Lung (tissue), 16 donors: ENCODE results near the gene ARHGEF9. TPM values are rescaled to one million over a fixed set of nuclear protein-coding genes. Genes with fewer than 3 reads are reported as not detected.
A peak's percentile ranks its signal among the peaks of the same experiment; 100 is the strongest.
"Not testable (repeated sequence)": the region's sequence is repeated elsewhere in the genome, so short reads cannot be mapped to it uniquely, and the experiment has no call there.

Experiments used
- ATAC-seq: fragments of 200-7000 bp; cut with Tn5 transposase; one replicate; pipeline ENCODE4 v1.9.1; 2020; ENCODE audit warnings: moderate number of reproducible peaks; ENCODE audit not compliant: insufficient read depth, low FRiP score
- DNase-seq, 3 donors: peaks; one replicate each; pipeline ENCODE4 v3.0.0-alpha.2; 2013 to 2017
- H3K27ac ChIP-seq, 2 donors: one replicate each; pipeline ENCODE4 v1.5.1; 2013; ENCODE audit warnings: mild to moderate bottlenecking in 2 of 2, moderate library complexity in 2 of 2, control low read depth in 1 of 2, inconsistent platforms in 1 of 2, low read depth in 1 of 2, low read length in 1 of 2
- H3K27me3 ChIP-seq, 3 donors: one replicate each; pipeline ENCODE4 v1.5.1; 2013; ENCODE audit warnings: low read length in 2 of 3; ENCODE audit not compliant: control insufficient read depth in 3 of 3, insufficient read depth in 3 of 3
- H3K36me3 ChIP-seq, 4 donors: one replicate each; pipeline ENCODE4 v1.5.1; 2013; ENCODE audit warnings: low read length in 4 of 4, mild to moderate bottlenecking in 1 of 4, moderate library complexity in 1 of 4; ENCODE audit not compliant: control insufficient read depth in 4 of 4, insufficient read depth in 4 of 4
- H3K4me1 ChIP-seq, 5 donors: one replicate each; pipeline ENCODE4 v1.5.1; 2013; ENCODE audit warnings: low read length in 5 of 5, mild to moderate bottlenecking in 2 of 5, moderate library complexity in 1 of 5; ENCODE audit not compliant: control insufficient read depth in 5 of 5, insufficient read depth in 5 of 5
- H3K4me3 ChIP-seq: one replicate; pipeline ENCODE4 v1.5.1; 2013; ENCODE audit warnings: mild to moderate bottlenecking, control low read depth, moderate library complexity
- H3K9ac ChIP-seq, 2 donors: one replicate each; pipeline ENCODE4 v1.5.1; 2013; ENCODE audit warnings: low read length in 2 of 2, control low read depth in 1 of 2; ENCODE audit not compliant: insufficient read depth in 1 of 2
- H3K9me3 ChIP-seq, 4 donors: one replicate each; pipeline ENCODE4 v1.5.1; 2013; ENCODE audit warnings: low read length in 3 of 4, mild to moderate bottlenecking in 1 of 4, moderate library complexity in 1 of 4; ENCODE audit not compliant: control insufficient read depth in 4 of 4, insufficient read depth in 3 of 4
- CTCF ChIP-seq: IDR thresholded peaks from 2 replicates; pipeline ENCODE4 v1.5.1; 2012; ENCODE audit warnings: mild to moderate bottlenecking; ENCODE audit errors: control extremely low read depth, extremely low read depth
- WGBS, 2 donors: extraction: QIAGEN DNeasy Blood & Tissue Kit; methylation state at CpG; one replicate each; pipeline ENCODE4 v1.1.7; 2013; 5-methylcytosine and 5-hydroxymethylcytosine counted together
- long read RNA-seq, 5 donors: transcript quantifications; one replicate each; lab custom pipeline, GENCODE V29; 2026
- polyA plus RNA-seq, 2 donors: library from polyadenylated mRNA; stranded (reverse); fragments of 200-250 nt; gene quantifications; one replicate each; pipeline ENCODE4 v1.2.1, GENCODE V29; 2013
- total RNA-seq, 2 donors: library from RNA; depleted of rRNA in 1 of 2; stranded (reverse); fragments of >200 nt in 1 of 2; gene quantifications; one replicate each; pipeline ENCODE4 v1.2.1, GENCODE V29; 2014 to 2021
- donor health status: control.
- donor health status: control.
- donor health status: Bipolar disorder and iron deficiency.
- donor health status: healthy.
- donor health status: DM: yes; HTN: yes; CAD: no.

Gene ARHGEF9
- total RNA-seq (10 to 100 TPM; 25.2 to 25.5 TPM), polyA plus RNA-seq (10 to 100 TPM in 1 of 2 donors, 1 to 10 TPM in 1; 5.8 to 11.8 TPM)
- long read RNA-seq, donor 1, partial matches to known transcripts, result 0 of 2 reads
- long read RNA-seq, donor 1, other reads (novel, unspliced or antisense), result 0 of 2 reads
- long read RNA-seq, donor 2, result 0 reads
- long read RNA-seq, donor 3, partial matches to known transcripts, result 0 of 3 reads
- long read RNA-seq, donor 3, other reads (novel, unspliced or antisense), result 0 of 3 reads
- long read RNA-seq, donor 4, partial matches to known transcripts, result 22 of 23 reads
- long read RNA-seq, donor 4, other reads (novel, unspliced or antisense), result 0 of 23 reads
- long read RNA-seq, donor 5, partial matches to known transcripts, result 0 of 1 reads
- long read RNA-seq, donor 5, other reads (novel, unspliced or antisense), result 0 of 1 reads

GRCh38 chrX:63784902-63785707 is at the start of gene ARHGEF9:
Gene ARHGEF9, minus strand, starts transcription at chrX:63785214. Its CDS starts 69 bp downstream, at chrX:63785145.
- no peak within 1 kb of the TSS for H3K4me3 ChIP-seq
- H3K27me3 ChIP-seq, result no peaks in the 10 kb centered on the region
- H3K9ac ChIP-seq, result peak within 1 kb of the TSS; percentile 65 to 66
- peaks cover 0 to 5% (median 0%) of the 10 kb centered on the region in 5 donors for H3K4me1 ChIP-seq
- TF ChIP-seq CTCF, result no peak
- WGBS, 2 donors, result 0 to 27% methylated on average over 17 to 30 of the region's 30 CpGs
- no peaks in the 10 kb centered on the region for H3K9me3 ChIP-seq
- DNase-seq (peak; percentile 84 to 88 (median 85)), ATAC-seq (no peak)
- no peak within 1 kb of the TSS for H3K27ac ChIP-seq
- H3K36me3 ChIP-seq, result no peaks in the 10 kb centered on the region

GRCh38 chrX:63825446-63825845 is 40.4 kb upstream of the ARHGEF9 start:
- 93 to 98% methylated on average over 11 to 23 of the region's 23 CpGs for WGBS, 2 donors
- not testable (repeated sequence) for H3K36me3 ChIP-seq, H3K4me3 ChIP-seq, H3K27ac ChIP-seq, ATAC-seq, H3K9ac ChIP-seq, DNase-seq, H3K4me1 ChIP-seq, H3K27me3 ChIP-seq
- H3K9me3 ChIP-seq, result peaks cover 0 to 12% (median 2%) of the 10 kb centered on the region in 4 donors

- Histone ChIP-seq H3K27me3 (no peaks in the 10 kb centered on the region), H3K9me3 (peaks cover 0 to 5% (median 0%) of the 10 kb centered on the region in 4 donors), H3K4me3 (no peak overlapping the region), H3K4me1 (no peaks in the 10 kb centered on the region), H3K9ac (no peak overlapping the region), H3K36me3 (no peaks in the 10 kb centered on the region), H3K27ac (no peak overlapping the region)
- DNase-seq, result no peak
- ATAC-seq, result no peak
- 86 to 96% methylated on average over 4 of the region's 4 CpGs for WGBS, 2 donors
- TF ChIP-seq CTCF, result no peak
Measured at GRCh38 chrX:63818156-63818555, 33.1 kb upstream of the ARHGEF9 start.

GRCh38 chrX:63817696-63818095 is 32.7 kb upstream of the ARHGEF9 start:
- H3K4me3 ChIP-seq, result no peak overlapping the region

More at GRCh38 chrX:63817696-63818095, 32.7 kb upstream of the ARHGEF9 start:
- Histone ChIP-seq H3K9ac (no peak overlapping the region), H3K9me3 (peaks cover 0 to 5% (median 0%) of the 10 kb centered on the region in 4 donors), H3K4me1 (no peaks in the 10 kb centered on the region), H3K27ac (no peak overlapping the region), H3K36me3 (no peaks in the 10 kb centered on the region), H3K27me3 (no peaks in the 10 kb centered on the region)
- ATAC-seq (no peak), DNase-seq (no peak)
- WGBS, 2 donors, result 50 to 86% methylated on average over 4 of the region's 4 CpGs
- TF ChIP-seq CTCF, result no peak
